ENCODE data around the gene FBLN7.

FBLN7 gene

DNA sequence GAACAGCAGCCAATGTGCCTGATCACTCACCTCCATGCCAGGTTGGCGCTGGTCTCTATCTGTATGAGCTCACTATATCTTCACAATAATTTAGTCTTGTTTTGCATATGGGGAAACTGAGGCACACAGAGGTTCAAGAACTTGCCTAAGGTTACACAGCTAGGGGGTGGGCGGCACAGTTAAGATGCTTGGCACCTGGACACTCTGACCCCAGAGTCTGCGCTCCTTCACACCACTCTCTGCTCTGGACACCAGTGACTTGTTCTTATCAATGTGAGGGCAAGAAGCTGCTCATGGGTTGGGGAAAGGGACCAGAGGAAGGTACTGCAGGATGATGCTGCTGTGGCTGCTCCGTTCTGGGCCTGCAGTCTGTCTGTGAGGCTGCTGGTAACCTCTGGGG lies 27.1 kb downstream of the FBLN7 start:
- Histone ChIP-seq H3K27ac (no peak overlapping the region), H3K27me3 (no peaks in the 10 kb centered on the region), H3K36me3 (no peaks in the 10 kb centered on the region), H3K4me3 (no peak overlapping the region), H3K9me3 (no peaks in the 10 kb centered on the region), H3K4me1 (no peaks in the 10 kb centered on the region)
- intact Hi-C loops (cut with DNase I; ENCODE audit: low total_unique reads), result no loop called here
- no peak for TF ChIP-seq CTCF (IDR thresholded peaks at IDR 0.05)
- DNase-seq, result peak in 1 of 2 donors; percentile 38

GRCh38 chr2:112166806-112167499 lies 28.8 kb downstream of the FBLN7 start:
- Histone ChIP-seq H3K9me3 (no peaks in the 10 kb centered on the region), H3K27ac (no peak overlapping the region), H3K4me1 (no peaks in the 10 kb centered on the region), H3K4me3 (no peak overlapping the region), H3K36me3 (no peaks in the 10 kb centered on the region), H3K27me3 (no peaks in the 10 kb centered on the region)
- peak in 1 of 2 donors; percentile 32 for DNase-seq
- intact Hi-C loops (cut with DNase I; ENCODE audit: low total_unique reads), result no loop called here
- no peak for TF ChIP-seq CTCF (IDR thresholded peaks at IDR 0.05)

DNA sequence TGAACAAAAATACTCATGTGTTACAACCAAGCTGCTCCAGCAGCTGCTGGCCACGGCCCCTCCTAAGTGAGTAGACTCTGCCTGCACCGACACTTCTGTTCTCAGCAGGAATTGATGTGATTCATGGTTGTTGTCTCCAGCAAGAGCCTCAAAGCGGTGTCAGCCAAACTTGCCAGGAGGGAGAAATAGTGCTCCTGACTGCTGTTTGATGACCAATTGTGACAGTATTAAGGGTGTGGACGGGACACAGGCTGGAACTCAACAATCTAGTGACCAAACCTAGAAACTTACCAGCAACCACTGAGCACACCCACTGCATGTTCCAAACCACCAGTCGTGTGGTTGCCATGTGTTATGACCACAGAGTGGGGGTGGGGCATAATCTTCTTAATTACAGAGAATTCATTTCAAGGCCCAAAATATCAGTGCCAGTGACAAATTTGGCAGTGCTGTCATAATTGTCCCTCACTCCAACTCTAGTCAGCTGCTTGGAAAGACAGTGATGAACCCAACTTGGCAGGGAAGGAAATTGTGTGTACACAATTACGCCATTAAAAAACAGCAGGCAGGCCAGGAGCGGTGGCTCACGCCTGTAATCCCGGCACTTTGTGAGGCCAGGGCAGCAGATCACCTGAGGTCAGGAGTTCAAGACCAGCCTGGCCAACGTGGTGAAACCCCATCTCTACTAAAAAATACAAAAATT lies 30.4 kb downstream of the FBLN7 start:
- Histone ChIP-seq H3K36me3 (no peaks in the 10 kb centered on the region), H3K4me1 (no peaks in the 10 kb centered on the region), H3K9me3 (no peaks in the 10 kb centered on the region), H3K4me3 (no peak overlapping the region), H3K27me3 (no peaks in the 10 kb centered on the region), H3K27ac (no peak overlapping the region)
- no peak for TF ChIP-seq CTCF (IDR thresholded peaks at IDR 0.05)
- DNase-seq, result peak in 1 of 2 donors; percentile 47
- intact Hi-C loops (cut with DNase I; ENCODE audit: low total_unique reads), result no loop called here

DNA sequence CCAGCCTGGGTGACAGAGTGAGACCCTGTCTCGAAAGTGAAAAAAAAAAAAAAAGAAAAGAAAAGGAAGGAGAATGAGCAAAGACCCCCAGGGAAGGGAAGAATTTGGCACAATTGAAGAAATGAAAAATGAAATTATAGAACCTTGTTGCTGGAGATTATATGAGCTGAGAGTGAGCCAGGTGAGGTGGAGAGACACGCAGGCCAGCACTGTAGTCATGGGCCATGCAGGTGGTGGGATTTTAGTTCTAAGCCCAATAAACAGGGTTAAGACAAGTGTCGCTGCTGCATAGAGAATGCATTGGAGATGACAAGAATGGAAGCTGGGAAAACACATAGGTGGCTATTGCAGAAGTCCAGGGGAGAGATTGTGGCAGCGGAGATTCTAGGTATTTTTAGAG lies 32.3 kb downstream of the FBLN7 start:
- TF ChIP-seq CTCF (IDR thresholded peaks at IDR 0.05), result no peak
- no peak overlapping the region for H3K4me3 ChIP-seq
- H3K9me3 ChIP-seq, result no peaks in the 10 kb centered on the region
- H3K4me1 ChIP-seq, result no peaks in the 10 kb centered on the region
- H3K27me3 ChIP-seq, result no peaks in the 10 kb centered on the region
- H3K27ac ChIP-seq, result no peak overlapping the region
- DNase-seq, result no peak
- peaks cover 0 to 3% (median 0%) of the 10 kb centered on the region in 3 donors for H3K36me3 ChIP-seq
- intact Hi-C loops (cut with DNase I; ENCODE audit: low total_unique reads), result no loop called here

GRCh38 chr2:112173646-112174319 lies 35.6 kb downstream of the FBLN7 start:
- Histone ChIP-seq H3K4me3 (no peak overlapping the region), H3K27me3 (no peaks in the 10 kb centered on the region), H3K36me3 (peaks cover 0 to 12% (median 0%) of the 10 kb centered on the region in 3 donors), H3K27ac (no peak overlapping the region), H3K4me1 (no peaks in the 10 kb centered on the region), H3K9me3 (no peaks in the 10 kb centered on the region)
- intact Hi-C loops (cut with DNase I; ENCODE audit: low total_unique reads), result no loop called here
- DNase-seq, result peak in 1 of 2 donors; percentile 25
- no peak for TF ChIP-seq CTCF (IDR thresholded peaks at IDR 0.05)
